Muscle layer of duodenum (tissue), 2 donors: ENCODE data around the gene FAM180A.

Experiments used
- H3K27ac ChIP-seq: one replicate; pipeline ENCODE4 v1.7.0; 2013; ENCODE audit warnings: mild to moderate bottlenecking, low read length
- H3K27me3 ChIP-seq: one replicate; pipeline ENCODE4 v1.7.0; 2013; ENCODE audit warnings: low read depth, mild to moderate bottlenecking, control low read depth, low read length
- H3K36me3 ChIP-seq, 2 donors: one replicate each; pipeline ENCODE4 v1.7.0; 2013; ENCODE audit warnings: low read length in 2 of 2, control low read depth in 1 of 2, mild to moderate bottlenecking in 1 of 2; ENCODE audit not compliant: insufficient read depth in 2 of 2, control insufficient read depth in 1 of 2
- H3K4me1 ChIP-seq, 2 donors: one replicate each; pipeline ENCODE4 v1.7.0; 2013; ENCODE audit warnings: low read length in 2 of 2, mild to moderate bottlenecking in 2 of 2, control low read depth in 1 of 2, moderate library complexity in 1 of 2; ENCODE audit not compliant: insufficient read depth in 2 of 2, control insufficient read depth in 1 of 2
- H3K4me3 ChIP-seq, 2 donors: one replicate each; pipeline ENCODE4 v1.7.0; 2013; ENCODE audit warnings: low read length in 2 of 2, low read depth in 1 of 2, mild to moderate bottlenecking in 1 of 2
- H3K9me3 ChIP-seq, 2 donors: one replicate each; pipeline ENCODE4 v1.7.0; 2013; ENCODE audit warnings: low read length in 2 of 2, control low read depth in 1 of 2, mild to moderate bottlenecking in 1 of 2; ENCODE audit not compliant: control insufficient read depth in 1 of 2
- donor health status: healthy.

FAM180A gene

GRCh38 chr7:135771051-135771450 lies 22.4 kb upstream of the FAM180A start:
- no peaks in the 10 kb centered on the region for H3K9me3 ChIP-seq
- no peaks in the 10 kb centered on the region for H3K27me3 ChIP-seq

DNA sequence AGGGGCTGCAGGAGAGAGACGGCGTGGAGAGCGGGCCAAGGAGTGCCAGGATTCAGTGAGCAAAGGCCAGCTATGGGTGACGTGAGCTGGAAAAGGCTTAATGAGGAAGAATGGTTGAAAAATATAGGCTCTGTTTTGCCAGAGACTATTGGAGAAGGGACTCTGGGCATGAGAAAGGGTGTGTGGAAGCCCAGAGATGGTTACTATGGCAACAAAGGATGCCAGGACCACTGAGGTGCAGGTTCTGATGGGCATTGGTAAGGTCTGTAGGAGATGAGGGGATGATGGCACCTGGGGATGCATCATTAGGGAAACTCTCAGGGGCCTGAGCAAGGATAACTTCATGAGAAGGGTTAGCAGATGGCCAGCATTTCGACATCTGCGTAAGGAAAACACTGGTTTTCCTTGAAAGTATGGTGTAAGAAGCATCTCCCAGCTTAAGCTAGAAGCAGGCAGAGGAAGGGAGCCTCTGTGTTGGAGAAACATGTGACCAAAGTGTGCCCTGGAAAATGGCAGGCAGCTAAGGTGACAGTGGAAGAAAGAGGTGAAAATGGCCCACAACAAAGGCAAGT lies 21.6 kb upstream of the FAM180A start:
- no peaks in the 10 kb centered on the region for H3K36me3 ChIP-seq
- no peaks in the 10 kb centered on the region for H3K27me3 ChIP-seq
- H3K4me3 ChIP-seq: no peak overlapping the region
- H3K27ac ChIP-seq: no peak overlapping the region
- H3K9me3 ChIP-seq: no peaks in the 10 kb centered on the region
- H3K4me1 ChIP-seq: peaks cover 0 to 5% of the 10 kb centered on the region in 2 donors

More at GRCh38 chr7:135771051-135771450, 22.4 kb upstream of the FAM180A start:
- Histone ChIP-seq H3K4me1 (peaks cover 0 to 5% of the 10 kb centered on the region in 2 donors), H3K36me3 (no peaks in the 10 kb centered on the region), H3K27ac (no peak overlapping the region), H3K4me3 (no peak overlapping the region)

GRCh38 chr7:135769005-135769802 lies 20.6 kb upstream of the FAM180A start:
- peaks cover 0 to 5% of the 10 kb centered on the region in 2 donors for H3K4me1 ChIP-seq

GRCh38 chr7:135768467-135768866 lies 19.9 kb upstream of the FAM180A start:
- Histone ChIP-seq H3K4me3 (no peak overlapping the region), H3K27ac (no peak overlapping the region)

More at GRCh38 chr7:135769005-135769802, 20.6 kb upstream of the FAM180A start:
- H3K9me3 ChIP-seq: no peaks in the 10 kb centered on the region
- H3K27me3 ChIP-seq: no peaks in the 10 kb centered on the region
- H3K36me3 ChIP-seq: no peaks in the 10 kb centered on the region
- no peak overlapping the region for H3K4me3 ChIP-seq
- H3K27ac ChIP-seq: no peak overlapping the region

DNA sequence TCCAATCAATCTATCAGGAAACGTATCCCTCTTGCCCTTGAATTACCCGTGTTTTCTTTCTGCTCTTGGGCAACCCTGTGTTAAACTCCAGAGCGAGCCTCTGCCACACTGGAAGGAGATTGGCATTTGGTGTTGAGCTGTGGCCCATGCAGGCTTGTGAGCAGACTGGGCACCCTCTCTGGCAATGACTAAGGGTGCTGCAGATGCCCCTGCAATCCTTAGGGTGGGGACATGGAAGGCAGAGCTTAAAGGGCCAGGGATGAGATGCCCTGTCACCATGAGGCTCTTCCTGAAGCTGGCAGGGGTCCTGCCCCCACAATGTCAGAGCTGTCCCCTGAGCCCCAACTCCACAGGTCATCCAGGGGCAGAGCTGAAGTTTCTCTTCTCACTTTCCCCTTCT lies 19.5 kb upstream of the FAM180A start:
- Histone ChIP-seq H3K27ac (no peak overlapping the region), H3K4me3 (no peak overlapping the region), H3K9me3 (no peaks in the 10 kb centered on the region), H3K27me3 (no peaks in the 10 kb centered on the region), H3K36me3 (no peaks in the 10 kb centered on the region), H3K4me1 (no peaks in the 10 kb centered on the region)

More at GRCh38 chr7:135768467-135768866, 19.9 kb upstream of the FAM180A start:
- Histone ChIP-seq H3K36me3 (no peaks in the 10 kb centered on the region), H3K27me3 (no peaks in the 10 kb centered on the region), H3K9me3 (no peaks in the 10 kb centered on the region), H3K4me1 (peaks cover 0 to 2% of the 10 kb centered on the region in 2 donors)

DNA sequence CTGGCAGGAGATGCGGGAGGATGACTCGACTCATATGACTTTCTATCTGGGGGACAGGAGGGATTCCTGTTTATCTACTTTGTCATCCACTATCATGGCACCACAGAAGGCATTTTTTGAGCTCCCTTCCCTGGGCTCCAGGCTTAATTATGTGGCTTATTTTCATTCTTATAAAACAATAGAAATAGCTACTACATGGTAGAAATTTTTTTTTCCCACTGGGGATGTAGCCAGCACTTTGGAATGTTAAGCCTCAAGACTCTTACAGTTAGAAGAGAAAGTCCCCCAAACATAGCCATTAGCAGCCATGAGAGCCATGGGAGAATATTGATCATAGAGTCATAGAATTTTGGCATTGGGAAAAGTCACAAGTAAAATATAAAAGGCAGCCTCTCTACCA lies 14.6 kb upstream of the FAM180A start:
- no peaks in the 10 kb centered on the region for H3K9me3 ChIP-seq
- no peak overlapping the region for H3K4me3 ChIP-seq
- no peaks in the 10 kb centered on the region for H3K4me1 ChIP-seq
- peaks cover 0 to 7% of the 10 kb centered on the region in 2 donors for H3K36me3 ChIP-seq
- no peaks in the 10 kb centered on the region for H3K27me3 ChIP-seq
- no peak overlapping the region for H3K27ac ChIP-seq

DNA sequence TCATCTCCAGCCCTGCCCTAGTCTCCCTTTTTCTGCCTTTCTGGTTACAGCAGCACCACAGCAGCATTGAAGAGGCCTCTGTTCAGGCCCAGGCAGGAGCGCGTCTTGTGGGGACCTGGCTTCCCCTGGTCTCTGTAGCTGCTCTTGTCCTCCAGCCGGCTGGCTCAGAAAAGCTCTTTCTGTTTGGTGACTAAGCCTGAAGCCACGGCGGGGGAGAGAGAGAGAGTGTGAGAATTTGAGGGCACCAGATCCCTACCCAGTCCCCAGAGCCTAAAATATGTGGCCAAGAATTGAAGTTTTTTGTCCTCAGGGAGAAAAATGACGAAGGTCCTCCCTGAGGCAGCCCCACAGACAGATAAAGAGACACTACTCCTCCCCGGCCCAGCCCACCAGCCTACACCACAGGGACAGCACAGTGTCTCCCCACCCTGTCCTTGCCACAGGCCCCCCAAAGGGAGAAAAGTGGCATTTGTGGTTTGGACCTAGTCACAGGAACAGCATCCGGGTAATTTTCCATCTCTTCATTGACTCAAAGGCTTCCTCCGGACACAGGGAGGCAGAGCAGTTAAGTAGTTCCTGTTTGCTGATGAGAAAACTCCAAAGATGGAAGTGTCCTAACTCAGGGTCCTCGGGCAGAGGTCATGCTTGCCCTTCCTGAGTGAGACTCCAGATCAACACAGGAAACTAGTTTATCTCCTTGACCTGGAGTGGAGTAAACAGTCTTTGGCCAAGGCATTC lies 13.3 kb upstream of the FAM180A start:
- H3K4me1 ChIP-seq: no peaks in the 10 kb centered on the region

GRCh38 chr7:135759532-135759931 lies 10.9 kb upstream of the FAM180A start:
- H3K27ac ChIP-seq: peak overlapping the region; percentile 60

More for the DNA sequence above, 13.3 kb upstream of the FAM180A start:
- Histone ChIP-seq H3K36me3 (peaks cover 0 to 7% of the 10 kb centered on the region in 2 donors), H3K9me3 (no peaks in the 10 kb centered on the region), H3K27me3 (no peaks in the 10 kb centered on the region), H3K4me3 (no peak overlapping the region), H3K27ac (no peak overlapping the region)

GRCh38 chr7:135758531-135758932 lies 9.9 kb upstream of the FAM180A start:
- Histone ChIP-seq H3K4me1 (peaks cover 0 to 5% of the 10 kb centered on the region in 2 donors), H3K4me3 (peak overlapping the region in 1 of 2 donors; percentile 23), H3K36me3 (peaks cover 0 to 7% of the 10 kb centered on the region in 2 donors), H3K27me3 (no peaks in the 10 kb centered on the region), H3K27ac (peak overlapping the region; percentile 60), H3K9me3 (no peaks in the 10 kb centered on the region)

More at GRCh38 chr7:135759532-135759931, 10.9 kb upstream of the FAM180A start:
- Histone ChIP-seq H3K4me3 (no peak overlapping the region), H3K9me3 (no peaks in the 10 kb centered on the region), H3K36me3 (peaks cover 0 to 7% of the 10 kb centered on the region in 2 donors), H3K27me3 (no peaks in the 10 kb centered on the region), H3K4me1 (peaks cover 0 to 5% of the 10 kb centered on the region in 2 donors)

DNA sequence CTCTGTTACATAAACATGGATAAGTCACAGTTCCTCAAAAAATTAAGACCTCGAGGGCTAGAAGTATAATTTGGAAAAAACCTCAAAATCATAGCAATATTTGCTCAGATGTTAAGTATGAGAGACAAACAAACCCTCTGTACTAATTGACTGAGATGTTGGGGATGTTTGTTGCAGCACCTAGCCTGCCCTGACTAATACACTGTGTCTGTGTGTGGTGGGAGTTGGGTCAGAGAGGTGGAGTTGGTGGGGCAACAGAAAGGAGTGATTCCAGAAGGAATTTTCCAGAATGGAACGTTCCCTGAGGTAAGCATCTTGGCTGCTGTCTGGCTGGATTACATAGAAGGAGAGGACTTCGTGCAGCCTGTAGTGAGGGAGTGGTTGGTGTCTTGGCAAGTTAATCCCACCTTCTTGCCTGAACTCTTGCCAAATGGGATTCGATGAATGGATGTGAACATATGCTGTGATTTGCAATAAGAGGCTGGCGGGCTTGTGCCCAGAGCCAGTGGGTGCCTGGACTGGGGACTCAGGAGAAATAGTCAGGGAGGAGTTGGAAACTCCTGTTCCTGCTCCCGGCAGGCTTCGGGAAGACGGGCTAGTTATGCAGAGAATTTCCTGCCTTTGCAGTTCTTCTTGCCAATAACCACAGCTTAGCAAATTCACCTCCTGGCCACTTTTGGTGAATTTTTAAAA lies 9.3 kb upstream of the FAM180A start:
- Histone ChIP-seq H3K36me3 (peaks cover 0 to 7% of the 10 kb centered on the region in 2 donors), H3K4me3 (peak overlapping the region in 1 of 2 donors; percentile 23), H3K4me1 (peaks cover 0 to 5% of the 10 kb centered on the region in 2 donors), H3K27ac (peak overlapping the region; percentile 60), H3K9me3 (no peaks in the 10 kb centered on the region), H3K27me3 (no peaks in the 10 kb centered on the region)
